GM21737 (cell line): ENCODE measurements around the gene TMEM69.
"Not testable (repeated sequence)": the region's sequence is repeated elsewhere in the genome, so short reads cannot be mapped to it uniquely, and the experiment has no call there.

ENCODE experiments used
- ATAC-seq: cut with Tn5 transposase; IDR thresholded peaks from one replicate; pipeline ENCODE4 v1.9.1; 2021; ENCODE audit warnings: mild to moderate bottlenecking, moderate library complexity; ENCODE audit not compliant: unreplicated experiment

The TMEM69 gene, protein sequence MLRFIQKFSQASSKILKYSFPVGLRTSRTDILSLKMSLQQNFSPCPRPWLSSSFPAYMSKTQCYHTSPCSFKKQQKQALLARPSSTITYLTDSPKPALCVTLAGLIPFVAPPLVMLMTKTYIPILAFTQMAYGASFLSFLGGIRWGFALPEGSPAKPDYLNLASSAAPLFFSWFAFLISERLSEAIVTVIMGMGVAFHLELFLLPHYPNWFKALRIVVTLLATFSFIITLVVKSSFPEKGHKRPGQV

DNA sequence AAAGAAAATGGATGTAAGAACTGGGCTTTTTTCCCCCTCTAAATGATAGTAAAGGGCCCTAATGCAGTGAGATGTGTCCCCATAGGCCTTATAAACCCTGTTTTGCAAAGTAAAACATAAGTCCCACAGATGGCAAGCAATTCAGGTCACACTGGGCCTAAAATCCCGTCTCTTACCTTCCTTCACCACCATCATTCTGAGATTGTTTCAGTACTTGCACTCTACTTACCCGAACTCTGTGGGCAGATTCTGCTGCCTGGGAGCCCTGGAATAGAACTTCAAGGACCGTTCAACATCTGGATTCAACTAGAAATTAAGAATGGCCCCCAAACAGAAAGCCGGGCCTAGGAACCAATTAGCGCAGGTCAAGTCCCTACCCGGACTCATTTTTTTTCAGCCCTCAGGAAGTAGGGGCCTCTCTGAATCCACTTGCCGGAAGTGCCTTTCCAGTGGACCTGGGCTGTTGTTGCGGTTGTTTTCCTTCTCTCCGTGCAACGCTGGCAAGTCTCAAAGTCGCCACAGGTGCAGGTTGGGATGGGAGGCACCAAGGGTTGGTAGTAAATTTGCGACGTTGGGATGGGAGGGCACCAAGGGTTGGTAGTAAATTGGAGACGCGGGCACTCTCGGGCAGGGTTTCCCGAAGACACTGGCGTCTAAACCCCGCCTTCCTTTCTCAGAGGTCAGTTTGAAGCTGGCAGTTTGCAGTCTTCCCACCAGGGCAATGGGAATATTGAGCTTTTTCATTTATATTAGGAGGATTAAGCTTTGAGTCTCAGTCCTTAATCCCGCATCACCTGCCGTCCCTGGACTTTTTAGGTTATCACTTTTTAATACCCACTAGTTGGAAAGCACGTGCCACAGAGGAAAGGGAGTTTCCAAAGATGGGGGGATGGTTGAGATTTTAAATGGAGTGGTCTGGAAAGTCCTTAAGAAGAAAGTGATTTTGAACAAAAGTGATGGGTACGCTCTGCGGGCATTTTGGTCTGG is at the start of gene TMEM69:
Gene TMEM69 (plus strand): TSS at position 428 of the 987 bp plus-strand sequence. CDS start 2,888 bp downstream, outside the sequence.
- no peak for ATAC-seq

DNA sequence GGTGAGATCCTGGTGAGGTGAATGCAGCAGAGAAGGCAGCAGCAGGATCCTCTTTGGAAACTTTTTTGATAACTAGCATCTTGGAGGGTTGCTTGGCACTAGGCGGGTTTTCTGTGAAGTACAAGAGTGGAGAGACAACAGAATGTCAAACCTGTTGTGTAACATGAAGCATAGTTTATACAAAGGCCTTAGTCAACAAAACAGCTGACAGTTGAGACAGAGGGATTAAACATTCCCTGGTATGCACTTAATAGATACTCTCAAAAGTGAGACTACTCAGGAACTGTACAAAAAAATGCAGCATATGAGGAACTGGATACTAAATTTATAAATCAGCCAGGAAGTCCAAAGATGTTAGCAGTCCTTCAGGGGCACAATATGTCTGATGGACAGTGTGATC is 47.7 kb upstream of the TMEM69 start:
- ATAC-seq, result no peak

DNA sequence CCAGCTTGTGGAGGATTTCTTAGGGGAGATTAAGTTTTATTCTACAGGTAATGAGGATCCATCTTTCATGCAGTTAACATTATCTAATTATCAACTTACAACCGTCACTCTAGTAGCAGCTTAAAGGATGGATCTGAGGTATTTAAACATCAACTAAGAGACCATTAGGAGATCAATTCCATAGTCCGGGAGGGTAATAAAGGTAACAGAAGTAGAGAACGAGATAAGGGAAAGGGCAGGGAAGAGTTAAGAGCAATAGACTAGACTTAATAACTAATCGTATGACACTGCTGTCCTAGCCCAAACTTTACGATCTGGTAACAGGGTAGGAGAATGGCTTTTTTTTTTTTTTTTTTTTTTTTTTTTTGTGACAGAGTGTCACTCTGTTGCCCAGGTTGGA is 44.7 kb upstream of the TMEM69 start:
- ATAC-seq, result no peak

DNA sequence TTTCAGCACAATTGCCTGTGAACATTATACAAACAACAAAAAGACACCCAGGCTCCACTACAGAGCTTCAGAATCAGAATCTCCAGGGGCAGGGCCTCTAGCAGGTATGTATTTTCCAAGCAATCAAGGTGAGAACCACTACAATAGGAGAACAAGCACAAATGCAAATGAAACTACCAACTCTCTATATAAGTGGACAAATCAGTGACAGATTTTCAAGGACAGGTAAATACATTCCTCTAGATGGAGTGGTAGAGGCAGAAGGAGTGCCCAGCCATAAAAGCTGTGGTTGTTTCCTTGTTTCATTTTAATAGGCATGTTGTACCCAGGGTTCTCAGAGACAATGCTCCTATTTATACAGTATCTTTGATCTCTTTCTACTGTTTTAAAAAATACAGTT is 44.0 kb upstream of the TMEM69 start:
- ATAC-seq, result no peak

DNA sequence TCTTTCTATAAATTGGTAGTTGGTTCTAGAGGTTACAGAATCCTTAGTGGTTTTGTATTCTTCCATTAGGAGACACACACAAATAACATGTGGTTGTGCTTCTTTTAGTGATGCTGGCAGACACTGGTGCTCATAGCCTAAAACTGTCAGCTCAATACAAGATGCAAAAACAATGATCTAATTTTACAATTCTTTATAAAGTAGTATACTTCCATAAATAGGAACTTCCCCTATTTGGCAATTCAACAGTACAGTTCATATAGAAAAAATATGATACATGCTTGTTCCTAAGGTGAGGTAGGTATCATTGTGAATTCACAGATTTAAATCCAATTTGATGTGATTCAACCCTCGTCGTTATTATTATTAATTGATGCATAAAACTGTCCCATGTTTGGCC is 43.3 kb upstream of the TMEM69 start:
- no peak for ATAC-seq

DNA sequence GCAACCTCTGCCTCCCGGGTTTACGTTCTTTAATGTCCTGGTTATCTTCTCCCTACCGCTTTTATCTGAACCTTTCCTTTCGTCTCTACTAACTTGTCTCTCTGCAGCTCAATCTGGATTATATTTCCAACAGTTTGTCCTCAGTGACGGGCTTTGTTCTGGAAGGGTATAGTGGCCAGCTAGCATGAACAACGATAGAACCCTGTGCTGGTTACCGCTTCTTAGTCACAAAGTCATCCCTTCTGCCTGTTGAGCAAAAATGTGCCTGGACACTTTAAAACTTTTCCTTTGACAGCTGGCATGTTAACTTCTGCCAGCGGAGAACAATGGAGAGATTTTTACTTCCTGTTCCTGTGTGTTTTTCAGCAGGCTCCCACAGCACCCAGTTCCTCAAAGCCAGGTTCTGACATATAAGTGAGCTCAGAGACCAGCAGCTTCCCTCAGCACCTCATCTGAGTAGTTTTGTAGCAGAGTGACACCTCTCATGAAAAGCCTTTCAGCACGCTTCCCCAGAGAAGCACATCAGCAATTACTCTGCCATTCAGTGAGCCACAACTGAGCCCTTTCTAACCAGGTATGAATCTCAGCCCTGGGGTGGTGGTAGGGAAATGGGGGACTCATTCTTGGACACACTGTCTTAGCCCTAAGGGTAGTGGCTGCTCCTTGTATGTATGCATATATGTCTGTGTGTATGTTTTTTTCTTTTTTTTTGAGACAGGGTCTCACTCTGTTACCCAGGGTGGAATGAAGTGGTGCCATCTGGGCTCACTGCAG is 40.5 kb upstream of the TMEM69 start:
- ATAC-seq, result no peak

DNA sequence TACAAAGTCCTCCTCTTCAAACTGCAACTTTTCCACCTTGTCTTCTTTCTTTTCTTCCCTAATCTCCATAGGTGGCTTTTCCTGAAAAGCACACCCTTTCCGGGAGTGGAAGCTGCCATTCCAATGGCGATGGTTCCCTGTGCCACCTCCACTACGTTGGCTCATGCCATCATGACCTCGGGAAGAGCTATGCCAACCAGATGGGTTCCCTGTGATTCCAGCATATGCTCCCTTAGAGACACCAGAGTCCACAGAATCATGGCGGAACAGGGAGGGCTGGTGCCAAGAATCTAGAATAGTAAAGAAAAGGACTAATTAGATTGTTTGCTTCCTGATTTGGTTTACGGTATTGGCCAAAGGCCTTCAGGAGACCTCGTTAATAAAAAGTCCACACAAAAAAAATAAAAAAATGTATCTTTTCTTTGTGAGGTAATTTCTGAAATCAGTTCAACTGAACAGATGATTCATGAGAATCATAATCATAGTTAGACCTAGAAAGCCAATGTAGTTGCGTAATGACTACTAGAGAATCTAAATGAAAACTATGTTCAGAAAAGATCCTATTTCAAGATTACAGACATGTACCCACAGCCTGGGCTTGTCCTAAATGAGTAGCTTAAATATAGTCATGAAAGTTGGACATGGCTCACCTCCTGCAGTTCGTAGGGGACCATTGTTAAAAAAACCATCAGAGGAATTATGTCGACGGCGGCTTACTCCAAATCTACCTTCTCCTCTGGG is 33.3 kb upstream of the TMEM69 start:
- no peak for ATAC-seq

DNA sequence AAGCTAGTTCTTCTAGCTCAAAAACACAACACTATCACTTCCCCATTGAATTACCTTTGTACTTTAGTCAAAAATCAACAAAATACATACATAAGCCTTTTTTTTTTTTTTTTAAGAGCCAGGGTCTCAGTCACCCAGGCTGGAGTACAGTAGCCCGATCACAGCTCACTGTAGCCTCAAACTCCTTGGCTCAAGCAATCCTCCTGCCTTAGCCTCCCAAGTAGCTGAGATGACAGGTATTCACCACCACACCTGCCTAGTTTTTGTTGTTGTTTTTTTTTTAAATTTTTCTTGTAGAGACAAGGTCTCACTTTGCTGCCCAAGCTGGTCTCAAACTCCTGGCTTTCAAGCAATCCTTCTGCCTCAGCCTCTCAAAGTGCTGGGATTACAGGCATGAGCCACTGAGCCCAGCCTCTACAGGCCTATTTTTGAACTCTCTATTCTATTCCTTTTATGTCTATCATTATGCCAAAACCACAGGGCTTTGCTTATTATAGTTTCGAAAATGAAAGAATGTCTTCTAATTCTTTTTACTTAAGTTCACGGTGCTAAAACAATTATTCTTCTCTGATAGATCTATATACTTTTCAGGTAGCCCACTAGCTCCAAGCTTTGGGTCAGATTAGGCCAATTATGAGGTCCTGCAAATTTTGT is 31.3 kb upstream of the TMEM69 start:
- no peak for ATAC-seq

DNA sequence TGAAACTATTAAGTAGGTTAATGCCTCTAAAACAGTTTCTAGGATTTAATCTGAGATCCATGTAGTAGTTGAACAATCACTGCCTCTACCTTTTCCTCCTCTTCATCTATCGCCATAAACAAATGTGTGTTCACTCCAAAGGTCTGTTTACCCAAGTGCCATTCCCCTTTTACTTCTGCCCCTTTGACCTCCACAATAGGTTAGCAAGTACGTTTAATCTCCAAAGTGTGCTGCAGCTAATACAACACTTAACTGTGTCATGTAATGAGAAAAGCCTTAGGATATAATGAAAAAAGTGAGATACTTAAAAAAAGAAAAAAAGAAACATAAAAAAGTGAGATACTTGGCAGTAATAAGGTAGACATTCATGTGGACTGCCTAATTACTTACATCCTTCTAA is 29.8 kb upstream of the TMEM69 start:
- ATAC-seq, result no peak

DNA sequence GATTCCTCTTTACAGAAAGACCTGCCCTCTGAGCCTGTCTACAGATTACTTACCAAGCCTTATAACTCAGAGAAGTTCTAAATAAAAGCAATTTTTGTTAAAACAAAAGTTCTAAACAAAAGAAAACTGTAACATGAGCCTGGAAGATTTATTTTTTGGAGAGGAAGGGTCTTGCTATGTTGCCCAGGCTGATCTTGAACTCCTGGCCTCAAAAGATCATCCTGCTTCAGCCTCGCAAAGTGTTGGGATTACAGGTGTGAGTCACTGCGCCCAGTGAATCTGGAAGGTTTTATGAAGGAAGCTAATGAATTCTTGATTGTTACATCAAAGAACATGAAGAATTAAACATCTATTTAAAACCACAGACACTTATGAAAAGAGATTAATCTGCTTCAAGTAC is 28.8 kb upstream of the TMEM69 start:
- no peak for ATAC-seq

DNA sequence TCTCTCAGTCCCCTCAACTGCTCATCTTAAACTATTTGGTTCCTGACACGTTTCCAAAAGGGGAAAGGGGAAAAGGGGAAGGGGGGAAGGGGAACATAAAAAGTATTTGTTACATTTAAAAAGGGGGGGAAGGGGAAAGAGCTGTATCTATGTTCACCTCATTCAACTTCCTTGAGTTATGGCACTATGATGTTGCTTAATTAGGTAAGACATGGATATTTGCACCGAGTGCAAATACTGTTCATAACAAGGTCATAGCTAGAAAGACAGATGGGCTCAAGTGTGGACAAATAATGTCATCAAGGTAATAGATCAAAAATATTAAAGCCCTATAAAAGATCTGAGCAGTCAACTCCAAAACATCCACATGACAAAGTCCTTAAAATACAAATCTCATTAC is 27.6 kb upstream of the TMEM69 start:
- no peak for ATAC-seq

DNA sequence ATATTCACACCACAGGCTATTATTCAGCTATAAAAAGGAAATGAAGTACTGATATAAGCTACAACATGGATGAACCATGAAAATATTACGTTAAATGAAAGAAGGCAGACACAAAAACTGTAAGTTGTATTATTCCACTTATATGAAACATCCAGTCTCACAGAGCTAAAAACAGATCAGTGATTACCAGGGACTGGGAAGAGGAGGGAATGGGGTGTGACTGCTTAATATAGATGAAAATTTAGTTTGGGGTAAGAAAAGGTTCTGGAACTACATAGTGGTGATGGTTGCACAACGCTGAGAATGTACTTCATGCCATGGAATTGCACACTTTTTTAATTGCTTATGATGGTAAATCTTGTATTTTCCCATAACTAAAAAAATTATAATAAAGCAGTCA is 21.1 kb upstream of the TMEM69 start:
- no peak for ATAC-seq

DNA sequence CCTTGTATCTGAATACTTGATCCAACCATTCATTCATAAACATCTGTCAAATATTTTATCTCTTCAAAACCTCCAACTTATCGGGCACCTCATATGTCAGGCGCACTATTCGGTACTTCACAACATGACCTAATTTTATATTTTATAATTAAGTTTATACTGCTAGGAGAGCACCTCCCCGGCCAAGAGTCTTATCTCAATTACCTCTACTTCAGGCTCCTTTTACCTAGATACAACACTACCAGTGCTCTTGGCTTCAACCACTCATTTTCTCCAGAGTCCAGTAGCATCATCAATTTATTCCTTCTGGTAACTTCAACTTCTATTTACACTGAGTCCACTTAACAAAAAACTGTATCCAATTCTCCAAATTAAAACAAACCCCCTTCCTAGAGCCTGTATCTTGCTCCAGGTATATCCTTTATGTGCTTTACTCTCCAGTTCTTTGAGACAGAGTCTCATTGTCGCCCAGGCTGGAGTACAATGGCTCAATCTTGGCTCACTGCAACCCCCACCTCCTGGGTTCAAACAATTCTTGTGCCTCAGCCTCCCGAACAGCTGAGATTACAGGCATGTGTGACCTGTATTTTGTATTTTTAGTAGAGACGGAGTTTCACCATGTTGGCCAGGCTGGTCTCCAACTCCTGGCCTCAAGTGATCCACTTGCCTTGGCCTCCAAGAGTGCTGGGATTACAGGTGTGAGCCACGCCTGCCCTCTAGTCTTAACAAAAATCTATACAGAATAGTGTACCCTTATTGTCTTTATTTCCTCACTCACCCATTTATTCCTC is 20.5 kb upstream of the TMEM69 start:
- ATAC-seq, result no peak

DNA sequence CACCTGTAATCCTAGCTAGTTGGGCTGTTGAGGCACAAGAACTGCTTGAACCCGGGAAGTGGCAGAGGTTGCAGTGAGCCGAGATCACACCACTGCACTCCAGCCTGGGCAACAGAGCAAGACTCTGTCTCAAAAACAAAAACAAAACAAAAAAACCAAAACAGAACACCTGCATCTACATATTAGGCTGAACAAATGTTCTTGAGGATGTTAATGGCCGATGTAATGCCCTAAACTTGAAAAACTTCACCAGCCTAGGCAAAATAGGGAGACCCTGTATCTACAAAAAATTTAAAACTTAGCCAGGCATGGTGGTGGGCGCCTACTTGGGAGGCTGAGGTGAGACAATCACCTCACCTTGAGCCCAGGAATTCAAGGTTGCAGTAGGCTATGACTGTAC is 19.5 kb upstream of the TMEM69 start:
- no peak for ATAC-seq

DNA sequence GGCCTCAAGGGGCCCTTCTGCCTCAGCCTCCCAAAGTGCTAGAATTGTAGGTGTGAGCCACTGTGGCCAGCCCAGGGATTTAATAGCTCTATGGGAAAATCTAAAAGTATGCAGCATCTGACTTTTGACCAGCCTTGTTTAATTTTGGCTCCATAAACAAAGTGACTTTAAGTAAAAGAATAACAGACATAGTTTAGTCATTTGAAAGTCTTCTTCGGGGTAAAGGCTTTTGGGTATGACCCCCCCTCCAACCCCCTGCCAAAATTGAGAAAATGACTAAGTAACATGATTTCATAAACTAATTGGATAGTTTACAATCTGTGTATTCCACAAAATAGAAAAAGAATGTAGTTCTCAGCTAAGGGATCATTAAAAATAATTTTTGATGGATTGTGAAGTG is 18.6 kb upstream of the TMEM69 start:
- ATAC-seq, result no peak

DNA sequence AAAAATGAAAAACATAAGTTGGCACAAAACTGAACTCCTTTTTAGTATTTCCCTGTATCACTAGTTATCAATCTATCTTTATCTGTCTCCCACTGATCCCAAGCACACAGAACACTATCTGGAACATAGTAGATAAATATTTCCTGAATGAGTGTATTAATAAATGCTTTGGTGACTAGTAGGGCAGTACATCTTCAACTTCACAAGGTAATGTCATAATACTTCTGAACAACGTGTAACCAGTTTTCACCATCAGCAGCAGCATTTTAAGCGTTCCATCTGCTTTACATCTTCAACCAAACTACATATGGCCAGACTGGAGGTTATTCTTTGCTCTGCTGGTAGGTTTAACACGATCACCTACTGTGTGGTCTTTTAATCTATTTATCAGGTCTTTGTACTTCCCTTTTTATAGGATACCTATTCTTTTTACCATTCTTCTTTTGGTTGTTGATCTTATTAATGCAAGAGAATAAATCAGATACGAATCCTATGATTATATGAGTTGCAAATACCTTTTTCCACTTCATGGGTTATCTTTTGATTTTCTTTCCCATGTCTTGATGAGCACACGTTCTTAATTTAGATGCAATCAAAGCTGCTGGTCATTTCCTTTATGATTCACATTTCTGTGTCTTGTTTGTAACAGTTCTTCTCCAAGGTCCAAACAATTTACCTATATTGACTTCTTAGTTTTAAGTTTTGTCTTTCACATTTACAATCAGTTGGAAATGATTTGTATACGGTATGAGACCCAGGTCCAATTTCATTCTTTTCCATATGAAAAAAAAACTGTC is 17.9 kb upstream of the TMEM69 start:
- ATAC-seq, result no peak

DNA sequence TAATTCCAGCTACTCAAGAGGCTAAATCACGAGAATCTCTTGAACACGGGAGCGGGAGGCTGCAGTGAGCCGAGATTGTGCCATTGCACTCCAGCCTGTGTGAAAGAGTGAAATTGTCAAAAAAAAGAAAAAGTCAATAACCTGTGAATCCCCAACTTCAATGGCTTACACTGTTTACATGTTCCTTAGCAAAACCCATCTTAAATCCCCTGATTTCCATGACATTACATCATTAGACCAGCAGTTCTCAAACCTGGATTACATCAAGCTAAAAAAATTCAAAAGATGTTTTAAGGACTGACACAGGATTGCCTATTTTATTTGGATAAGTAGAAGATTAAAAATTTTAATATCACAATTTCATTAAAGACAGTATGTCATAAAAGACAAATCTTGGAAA is 14.0 kb upstream of the TMEM69 start:
- ATAC-seq, result no peak

DNA sequence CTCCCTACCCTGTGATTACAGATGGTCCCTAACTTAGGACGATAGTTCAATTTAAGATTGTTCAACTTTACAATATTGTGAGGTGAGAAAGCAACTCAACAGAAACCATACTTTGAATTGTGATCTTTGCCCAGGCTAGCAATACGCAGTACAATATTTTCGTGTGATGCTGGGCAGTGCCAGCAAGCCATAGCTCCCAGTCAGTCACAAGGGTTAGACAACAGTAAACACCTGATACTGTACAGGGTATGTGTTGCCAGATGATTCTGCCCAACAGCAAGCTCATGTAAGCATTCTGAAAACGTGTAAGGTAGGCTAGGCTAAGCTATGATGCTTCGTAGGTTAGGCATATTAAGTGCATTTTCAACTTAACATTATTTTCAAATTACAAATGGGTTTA is 13.5 kb upstream of the TMEM69 start:
- no peak for ATAC-seq

DNA sequence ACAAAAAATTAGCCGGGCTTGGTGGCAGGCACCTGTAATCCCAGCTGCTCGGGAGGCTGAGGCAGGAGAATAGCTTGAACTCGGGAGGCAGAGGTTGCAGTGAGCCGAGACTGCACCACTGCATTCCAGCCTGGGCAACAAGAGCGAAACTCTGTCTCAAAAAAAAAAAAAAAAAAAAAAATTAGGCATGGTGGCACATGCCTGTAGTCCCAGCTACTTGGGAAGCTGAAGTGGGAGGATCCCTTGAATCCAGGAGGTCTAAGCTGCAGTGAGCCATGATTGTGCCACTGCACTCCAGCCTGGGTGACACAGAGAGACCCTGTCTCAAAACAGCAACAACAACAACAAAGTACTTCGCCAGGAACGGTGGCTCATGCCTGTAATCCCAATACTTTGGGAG is 11.4 kb upstream of the TMEM69 start:
- not testable (repeated sequence) for ATAC-seq
